ENCODE measurements around the gene USP3.

DNA sequence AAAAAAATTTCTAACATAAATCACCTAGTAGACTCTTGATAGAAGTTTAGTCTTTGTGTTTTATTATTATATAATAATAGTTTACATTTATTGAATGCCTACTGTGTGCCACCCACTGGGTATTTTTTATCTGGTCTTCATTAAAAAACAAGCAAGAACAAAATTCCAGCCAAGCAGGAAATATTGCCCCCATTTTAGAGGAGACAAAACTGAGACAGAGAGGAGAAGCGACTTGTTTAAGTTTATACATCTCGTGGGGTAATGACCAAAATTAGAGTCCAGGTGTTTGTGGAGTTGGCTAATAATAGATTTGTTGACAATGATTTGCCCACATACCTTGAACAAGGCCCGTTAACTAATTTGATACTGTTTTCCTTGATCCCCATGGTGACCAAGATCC is 59.7 kb downstream of the USP3 start:
- TF ChIP-seq, protein P1, sequence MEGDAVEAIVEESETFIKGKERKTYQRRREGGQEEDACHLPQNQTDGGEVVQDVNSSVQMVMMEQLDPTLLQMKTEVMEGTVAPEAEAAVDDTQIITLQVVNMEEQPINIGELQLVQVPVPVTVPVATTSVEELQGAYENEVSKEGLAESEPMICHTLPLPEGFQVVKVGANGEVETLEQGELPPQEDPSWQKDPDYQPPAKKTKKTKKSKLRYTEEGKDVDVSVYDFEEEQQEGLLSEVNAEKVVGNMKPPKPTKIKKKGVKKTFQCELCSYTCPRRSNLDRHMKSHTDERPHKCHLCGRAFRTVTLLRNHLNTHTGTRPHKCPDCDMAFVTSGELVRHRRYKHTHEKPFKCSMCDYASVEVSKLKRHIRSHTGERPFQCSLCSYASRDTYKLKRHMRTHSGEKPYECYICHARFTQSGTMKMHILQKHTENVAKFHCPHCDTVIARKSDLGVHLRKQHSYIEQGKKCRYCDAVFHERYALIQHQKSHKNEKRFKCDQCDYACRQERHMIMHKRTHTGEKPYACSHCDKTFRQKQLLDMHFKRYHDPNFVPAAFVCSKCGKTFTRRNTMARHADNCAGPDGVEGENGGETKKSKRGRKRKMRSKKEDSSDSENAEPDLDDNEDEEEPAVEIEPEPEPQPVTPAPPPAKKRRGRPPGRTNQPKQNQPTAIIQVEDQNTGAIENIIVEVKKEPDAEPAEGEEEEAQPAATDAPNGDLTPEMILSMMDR (conservative IDR thresholded peaks at IDR 0.05), result no peak
- no peak for TF ChIP-seq ZFX (IDR thresholded peaks at IDR 0.05)
